HG02678 (cell line): ENCODE results near the gene AJAP1.
"Not testable (repeated sequence)": the region's sequence is repeated elsewhere in the genome, so short reads cannot be mapped to it uniquely, and the experiment has no call there.

Experiments used
- ATAC-seq: cut with Tn5 transposase; IDR thresholded peaks from one replicate; pipeline ENCODE4 v1.9.1; 2021; ENCODE audit warnings: mild to moderate bottlenecking, moderate library complexity; ENCODE audit not compliant: unreplicated experiment

AJAP1 gene

DNA sequence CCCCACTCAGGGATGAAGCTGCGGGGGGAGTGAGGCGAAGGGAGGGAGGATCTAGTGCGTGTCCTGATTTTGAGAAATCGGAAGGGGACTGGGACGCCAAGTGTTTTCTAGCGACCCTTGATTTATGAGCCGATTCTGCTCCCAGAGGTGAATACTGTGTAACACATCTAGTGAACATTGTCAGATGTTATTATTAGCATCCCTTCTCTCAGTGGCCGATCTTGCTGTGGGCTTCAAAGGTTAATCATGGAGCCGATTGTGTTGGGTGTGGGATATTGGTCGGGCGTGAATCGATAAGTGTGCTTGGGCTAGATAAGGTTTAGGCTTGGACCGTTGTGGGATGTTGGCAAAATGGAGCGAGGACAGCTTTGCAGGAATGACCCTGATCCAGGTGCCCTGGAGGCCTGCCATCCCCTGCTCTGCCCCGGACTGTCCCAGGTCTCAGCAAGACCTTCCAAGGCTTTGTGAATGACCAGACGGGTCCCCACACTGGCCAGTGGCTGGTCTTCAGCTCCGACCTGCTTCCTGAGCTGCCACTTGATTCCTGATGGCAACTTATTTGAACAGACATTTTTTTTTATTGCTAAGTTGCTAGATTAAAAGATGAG lies 2.2 kb downstream of the AJAP1 start:
- no peak for ATAC-seq

DNA sequence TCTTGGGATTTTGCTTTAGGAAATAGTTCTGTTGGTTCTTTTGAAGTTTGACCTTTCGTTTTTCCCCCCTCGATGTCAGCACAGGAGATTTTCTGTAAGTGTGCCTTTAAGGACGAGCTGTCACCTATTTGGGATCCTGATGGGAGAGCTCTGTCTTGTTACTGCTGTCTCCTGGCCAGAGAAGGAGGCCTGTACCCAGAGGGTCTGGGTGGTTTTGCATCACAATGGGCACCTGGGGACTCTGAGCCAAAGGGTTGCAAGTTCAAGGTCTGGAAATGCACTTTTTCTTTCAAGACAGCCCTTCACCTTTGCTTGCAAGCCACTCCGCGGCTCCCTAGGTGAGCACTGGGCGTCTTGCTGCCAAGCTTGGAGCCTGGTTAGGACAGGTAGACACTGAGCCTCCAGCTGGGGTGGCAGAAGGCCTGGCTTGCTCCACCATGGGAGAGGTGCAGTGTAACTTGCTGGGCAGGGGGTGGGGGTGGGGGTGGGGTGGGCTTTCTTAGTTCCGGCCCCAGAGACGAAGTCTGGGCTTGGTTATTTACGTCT lies 2.9 kb downstream of the AJAP1 start:
- ATAC-seq = no peak

DNA sequence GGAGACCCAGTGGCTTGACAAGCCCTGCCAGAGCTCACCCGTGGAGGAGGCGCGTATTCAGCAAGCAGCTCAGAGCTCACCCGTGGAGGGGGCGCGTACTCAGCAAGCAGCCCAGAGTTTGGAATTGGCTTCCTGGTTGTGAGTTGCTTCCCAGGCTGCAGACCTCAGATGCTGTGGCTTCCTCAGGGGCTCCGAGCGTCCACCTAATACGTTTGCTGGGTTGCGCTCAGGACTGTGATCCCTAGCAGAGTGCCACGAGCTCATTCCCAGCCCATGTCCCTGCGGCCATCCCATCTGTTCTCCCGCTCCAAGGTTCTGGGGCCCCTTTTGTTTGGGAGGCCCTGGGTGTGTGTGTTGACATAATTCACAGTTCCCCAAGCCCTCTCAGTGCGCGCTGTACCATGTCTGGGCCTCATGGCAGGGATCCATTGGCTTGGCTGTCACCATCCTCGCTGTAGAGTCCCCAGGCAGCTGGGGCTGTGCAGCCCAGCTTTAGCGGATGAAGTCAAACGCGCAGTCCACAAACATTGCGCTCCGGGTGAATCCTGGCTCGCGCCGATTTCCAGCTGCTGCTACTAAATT lies 3.6 kb downstream of the AJAP1 start:
- ATAC-seq = no peak

DNA sequence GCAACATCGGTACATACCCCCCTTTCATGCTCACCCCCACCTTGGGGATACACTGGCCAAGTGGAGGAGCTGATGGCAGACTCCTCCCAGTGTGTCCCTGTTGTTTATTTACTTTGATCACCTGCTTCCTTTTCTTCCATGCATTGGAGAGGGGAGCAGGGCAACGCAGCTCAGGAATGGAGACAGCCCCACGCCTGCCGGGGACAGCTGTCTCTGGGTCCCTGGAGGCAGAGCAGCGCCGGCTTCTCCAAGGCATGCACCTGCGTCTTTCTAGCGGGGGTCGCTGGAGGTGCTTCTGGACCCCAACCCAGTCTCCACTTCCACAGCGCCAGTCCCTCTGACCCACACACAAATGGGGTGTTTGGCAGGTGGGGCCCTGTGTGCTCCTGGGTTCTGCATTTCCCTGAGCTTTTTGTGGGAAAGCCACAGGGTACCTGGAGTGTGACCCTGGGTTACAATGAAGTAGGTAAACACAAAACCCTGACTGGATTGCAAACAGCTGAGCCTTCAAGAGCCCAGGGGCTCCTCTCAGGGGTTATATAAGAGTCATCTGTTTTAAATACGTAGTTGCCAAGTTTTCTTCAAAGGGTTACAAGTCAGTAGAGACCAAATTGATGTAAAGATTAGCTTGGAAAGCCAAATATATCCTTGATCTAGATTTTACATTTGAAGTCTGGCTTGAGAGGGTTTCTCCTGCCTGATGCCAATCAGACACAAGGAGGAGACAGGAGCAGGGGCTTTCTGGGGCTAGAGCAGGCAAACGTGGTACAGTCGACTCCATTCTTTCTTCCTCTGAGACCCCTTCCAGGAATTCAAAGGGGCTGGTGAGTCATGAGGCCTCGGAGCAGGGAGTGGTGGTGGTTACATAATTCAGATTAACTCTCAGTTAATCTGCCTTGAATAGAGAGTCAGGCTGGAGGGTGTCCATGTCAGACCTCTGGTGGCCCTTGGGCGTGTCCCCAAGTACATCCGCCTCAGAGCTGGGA lies 4.5 kb downstream of the AJAP1 start:
- no peak for ATAC-seq

DNA sequence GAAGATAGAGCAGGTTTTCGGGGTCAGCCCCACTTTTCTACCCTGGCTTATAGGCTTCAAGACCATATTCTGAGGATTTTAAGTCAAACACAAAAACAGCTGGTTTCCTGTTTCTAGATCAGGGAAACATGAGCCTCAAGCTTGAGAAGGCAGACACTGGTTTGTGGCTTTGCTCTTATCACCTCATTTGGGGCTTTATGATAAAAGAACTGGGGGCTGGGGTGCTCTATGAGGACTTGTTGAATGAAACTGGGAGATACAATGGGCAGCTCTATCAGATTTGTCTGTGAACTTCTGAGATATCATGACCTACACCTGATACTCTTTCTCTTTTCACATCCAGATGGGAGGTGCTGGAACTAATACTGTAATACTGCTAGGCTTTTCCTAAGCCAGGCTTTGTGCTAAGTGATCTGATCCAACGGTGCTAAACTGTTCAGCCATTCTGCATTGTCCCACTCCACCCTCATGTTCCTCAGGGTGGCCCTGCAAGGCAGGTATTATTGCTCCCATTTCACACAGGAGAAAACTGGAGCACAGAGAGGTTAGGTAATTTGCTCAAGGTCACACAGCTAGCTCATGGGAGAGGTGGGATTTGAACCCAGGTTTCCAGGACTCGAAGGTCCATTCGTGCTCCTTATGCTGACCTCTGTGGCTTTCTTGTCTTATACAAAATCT lies 6.6 kb downstream of the AJAP1 start:
- ATAC-seq = no peak

DNA sequence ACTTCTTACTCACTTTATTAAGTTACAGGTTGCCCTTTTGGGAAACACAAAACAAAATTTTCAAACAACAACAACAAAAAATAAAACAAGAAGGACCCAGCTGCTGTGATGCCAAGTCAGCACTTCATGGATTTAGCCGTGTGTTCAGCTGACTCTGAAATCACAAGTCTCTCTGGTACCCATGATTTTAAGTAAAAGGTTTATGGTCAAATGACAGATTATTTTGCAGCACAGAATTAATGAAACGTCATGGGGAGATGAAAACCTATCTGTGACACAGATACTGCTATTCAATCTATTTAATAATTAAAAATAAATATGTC lies 7.1 kb downstream of the AJAP1 start:
- no peak for ATAC-seq

DNA sequence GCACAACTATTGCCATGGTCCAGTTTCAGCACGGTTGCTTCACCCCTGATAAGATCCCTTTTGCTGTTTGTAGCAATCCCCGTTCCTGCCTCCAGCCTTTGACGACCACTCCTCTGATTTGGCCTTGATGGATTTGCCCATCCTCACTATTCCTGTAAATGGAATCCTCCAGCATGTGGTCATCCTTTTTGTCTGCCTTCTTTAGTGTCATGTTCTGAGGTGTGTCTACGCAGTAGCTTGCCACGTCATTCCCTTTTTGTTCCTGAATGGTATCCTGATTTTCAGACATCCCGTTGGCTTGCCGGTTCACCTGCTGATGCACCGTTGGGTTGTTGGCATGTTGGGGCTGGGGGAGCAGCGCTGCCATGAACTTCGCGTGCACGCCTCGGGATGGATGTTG lies 7.8 kb downstream of the AJAP1 start:
- ATAC-seq = no peak

DNA sequence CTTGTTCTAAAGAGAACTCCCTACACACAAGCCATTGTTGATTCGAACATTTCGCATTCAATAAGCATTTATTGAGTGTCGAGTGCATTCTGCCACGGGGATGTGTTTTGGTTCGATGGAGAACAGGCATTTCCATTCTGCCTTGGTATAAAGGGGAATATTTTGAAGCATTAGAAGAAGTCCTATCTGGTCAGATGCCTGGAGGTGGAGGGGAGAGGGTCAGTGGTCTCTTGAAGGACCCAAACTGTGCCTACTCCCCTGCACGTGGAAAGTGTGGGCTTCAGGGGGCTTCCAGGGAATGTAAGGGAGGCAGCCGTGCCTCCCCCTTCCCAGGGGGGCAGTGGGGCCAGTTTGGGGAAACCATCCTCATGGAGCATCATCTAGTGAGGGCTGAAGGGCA lies 8.3 kb downstream of the AJAP1 start:
- ATAC-seq = no peak

DNA sequence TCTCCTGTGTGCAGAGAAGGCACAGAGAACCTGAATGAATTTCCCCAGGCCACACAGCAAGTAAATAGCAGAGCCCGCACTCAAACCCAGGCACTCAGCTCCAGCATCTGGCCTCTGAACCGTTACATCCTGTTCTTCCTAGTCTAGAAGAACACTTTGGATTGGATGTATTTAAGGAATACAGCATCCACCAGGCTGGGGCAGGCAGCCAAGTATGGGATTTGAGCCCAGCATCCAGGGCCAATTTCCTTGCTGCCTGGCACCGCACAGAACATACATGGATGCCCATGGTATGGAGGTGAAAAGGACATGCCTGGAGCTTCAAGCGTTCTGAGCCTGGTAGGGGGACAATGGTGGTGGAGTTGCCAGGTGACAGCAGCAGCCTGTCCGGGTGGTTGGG lies 9.7 kb downstream of the AJAP1 start:
- ATAC-seq = no peak

DNA sequence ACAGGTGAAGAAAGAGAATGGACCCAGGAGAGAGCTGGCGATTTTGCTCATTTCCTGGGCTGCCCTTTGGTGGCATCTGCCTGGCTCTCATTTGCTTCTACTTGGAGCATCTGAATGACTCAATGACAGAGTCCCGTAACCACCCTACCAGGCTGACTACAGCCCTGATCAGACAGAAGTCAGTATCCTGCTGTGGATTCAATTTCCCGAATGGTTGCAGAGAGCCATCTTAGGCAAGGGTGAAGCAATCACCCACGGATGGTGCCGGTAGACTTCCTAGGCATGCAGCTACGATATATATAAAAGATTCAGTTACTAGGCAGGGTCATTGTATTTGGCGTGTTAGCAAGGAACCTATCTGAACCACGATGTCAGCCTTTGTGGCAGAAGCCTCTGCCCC lies 10.2 kb downstream of the AJAP1 start:
- no peak for ATAC-seq

DNA sequence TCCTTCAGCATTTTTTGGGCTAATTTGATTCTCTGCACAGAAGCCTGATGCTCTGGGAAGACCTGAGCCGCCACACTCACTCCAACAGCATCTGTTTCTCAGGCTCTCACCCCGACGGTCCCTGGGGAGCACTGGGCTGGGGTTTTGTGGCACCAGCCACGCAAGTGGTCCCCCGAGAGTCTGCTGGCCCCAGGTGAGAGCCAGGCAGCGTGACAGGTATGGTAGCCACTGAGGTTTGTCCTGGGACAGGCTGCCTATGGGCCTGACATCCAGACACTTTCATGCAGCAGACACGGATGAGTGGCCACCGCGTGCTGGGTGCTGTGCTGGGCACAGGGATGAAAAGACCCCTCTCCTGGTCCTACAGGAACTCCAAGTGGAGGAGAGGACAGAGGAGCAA lies 11.0 kb downstream of the AJAP1 start:
- ATAC-seq = no peak

DNA sequence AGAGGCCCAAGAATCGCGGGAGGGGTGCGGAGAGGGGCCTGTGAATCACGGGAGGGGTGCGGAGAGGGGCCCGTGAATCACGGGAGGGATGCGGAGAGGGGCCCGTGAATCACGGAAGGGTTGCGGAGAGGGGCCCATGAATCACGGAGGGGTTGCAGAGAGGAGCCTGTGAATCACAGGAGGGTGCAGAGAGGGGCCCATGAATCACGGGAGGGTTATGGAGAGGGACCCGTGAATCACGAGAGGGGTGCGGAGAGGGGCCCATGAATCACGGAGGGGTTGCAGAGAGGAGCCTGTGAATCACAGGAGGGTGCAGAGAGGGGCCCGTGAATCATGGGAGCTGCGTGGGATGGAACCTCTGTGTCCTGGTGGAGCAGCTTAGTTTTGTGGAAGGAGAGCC lies 12.3 kb downstream of the AJAP1 start:
- not testable (repeated sequence) for ATAC-seq

DNA sequence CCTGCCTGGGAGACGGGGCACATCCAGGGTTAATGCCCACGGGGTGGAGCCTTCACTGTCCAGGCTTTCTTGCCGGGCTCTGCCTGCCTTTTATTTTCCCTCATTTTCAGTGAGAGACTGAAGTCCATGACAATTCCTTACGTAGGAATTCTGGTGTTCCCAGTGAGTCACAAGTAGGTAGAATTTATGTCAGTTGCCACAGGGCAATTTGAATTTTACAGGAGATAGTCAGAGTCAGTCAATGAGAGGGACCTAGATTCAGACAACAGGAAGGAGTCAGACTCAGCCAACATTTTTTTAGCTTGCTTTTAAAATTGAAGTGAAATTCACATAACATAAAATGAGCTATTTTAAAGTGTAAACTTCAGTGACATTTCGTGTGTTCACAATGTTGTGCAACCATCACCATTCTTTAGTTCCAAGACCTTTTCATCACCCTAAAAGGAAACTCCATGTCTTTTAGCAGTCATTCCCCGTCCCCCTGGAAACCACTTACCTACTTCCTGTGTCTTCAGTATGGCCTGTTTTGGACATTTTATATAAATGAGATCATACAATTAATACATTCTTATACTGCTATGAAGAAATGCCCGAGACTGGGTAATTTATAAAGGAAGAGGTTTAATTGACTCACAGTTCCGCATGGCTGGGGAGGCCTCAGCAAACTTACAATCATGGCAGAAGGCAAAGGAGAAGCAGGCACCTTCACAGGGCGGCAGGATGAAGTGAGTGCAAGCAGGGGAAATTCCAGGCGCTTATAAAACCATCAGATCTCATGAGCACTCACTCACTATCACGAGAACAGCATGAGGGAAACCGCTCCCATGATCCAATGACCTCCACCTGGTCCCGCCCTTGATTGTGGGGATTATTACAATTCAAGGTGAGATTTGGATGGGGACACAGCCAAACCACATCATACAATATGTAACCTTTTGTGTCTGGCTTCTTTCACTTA lies 14.6 kb downstream of the AJAP1 start:
- ATAC-seq = no peak

DNA sequence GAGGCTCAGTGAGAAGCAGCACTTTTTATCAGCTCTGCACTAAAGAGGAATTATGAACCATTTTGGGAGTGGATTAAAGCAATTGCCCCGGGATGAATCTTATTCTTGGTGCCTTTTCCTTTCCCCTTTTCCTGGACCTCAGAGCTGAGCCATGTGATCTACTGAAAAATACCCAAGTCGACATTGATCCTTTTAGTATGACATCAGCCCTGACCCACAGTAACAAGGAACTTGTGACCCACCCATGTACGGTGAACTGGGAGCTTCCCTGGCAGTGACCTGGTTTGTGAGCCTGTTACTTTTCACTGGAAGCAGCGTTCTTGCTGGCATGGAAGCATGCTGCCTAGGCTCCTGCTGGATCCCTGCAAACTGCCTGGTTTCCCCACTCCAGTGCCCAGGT lies 15.9 kb downstream of the AJAP1 start:
- ATAC-seq = no peak

DNA sequence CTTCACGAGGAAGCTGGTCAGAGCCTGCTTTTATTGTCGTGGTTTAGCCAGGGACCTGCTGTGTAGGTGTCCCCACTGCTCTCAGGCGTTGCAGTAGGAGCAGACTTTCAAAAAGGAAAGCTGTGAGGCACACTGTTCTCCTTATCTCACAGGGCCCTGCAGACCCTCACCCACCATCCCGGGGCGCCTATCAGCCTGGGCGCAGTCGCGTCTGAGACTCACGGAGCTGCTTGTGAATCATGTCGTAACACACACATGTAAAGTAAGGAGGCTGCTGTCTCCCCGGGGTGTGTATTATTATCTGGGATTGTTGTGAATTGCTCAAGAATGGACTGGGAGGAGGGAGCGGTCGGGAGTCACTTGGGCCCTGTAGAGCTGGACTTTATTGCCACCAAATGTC lies 17.4 kb downstream of the AJAP1 start:
- no peak for ATAC-seq

DNA sequence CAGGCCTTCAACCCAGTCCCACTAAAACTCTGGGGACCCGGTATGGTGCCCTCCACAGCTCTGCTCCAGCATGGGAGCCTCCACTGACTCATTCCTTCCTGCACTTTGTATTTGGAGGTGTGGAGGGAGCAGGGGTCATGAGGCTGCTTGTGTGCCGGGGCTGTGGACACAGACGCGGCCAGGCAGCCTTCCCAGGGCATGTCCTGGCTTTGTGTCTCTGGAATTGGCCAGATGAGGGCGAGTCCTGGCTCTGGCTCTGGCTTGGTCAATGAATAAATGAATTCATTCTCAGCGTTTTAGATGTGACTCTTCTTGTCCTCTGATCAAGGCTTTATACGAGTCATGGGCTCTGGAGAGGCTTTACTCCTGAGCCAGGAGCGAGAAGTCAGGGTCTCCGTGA lies 19.1 kb downstream of the AJAP1 start:
- ATAC-seq = no peak

DNA sequence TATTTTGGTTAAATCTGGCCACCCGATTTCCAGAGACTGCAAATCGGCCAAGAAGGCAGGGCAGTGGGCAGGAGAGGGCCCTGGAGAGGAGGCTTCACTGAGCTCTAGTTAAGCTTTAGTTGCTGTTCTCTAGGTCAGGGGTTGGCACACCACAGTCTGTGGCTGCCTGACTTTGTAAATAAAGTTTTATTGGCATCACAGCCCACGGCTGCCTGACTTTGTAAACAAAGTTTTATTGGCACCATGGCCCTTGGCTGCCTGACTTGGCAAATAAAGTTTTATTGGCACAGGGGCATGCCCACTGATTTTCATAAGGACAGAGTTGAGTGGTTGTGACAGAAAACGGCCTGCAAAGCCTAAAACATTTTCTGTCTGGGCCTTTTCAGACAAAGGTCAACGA lies 19.7 kb downstream of the AJAP1 start:
- ATAC-seq = no peak

DNA sequence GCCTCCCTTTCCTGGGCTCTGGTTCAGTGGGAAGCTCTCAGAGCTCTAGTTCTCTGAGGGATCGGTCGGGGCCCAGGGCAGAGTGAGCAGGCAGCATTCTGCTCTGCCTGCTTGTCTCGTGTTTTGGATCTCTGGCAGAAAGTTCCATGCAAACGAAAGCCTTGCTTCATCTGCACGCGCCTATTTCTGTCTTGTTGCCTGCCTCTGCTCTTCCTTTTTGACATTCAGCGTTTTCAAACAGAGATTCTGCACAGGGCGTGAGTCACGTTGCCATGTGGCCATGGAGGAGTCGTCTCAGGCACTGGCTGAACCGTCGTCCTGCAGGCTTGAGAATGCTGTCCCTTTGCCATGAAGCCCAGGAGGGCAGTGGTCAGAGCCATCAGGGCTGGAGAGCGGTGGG lies 20.3 kb downstream of the AJAP1 start:
- no peak for ATAC-seq

DNA sequence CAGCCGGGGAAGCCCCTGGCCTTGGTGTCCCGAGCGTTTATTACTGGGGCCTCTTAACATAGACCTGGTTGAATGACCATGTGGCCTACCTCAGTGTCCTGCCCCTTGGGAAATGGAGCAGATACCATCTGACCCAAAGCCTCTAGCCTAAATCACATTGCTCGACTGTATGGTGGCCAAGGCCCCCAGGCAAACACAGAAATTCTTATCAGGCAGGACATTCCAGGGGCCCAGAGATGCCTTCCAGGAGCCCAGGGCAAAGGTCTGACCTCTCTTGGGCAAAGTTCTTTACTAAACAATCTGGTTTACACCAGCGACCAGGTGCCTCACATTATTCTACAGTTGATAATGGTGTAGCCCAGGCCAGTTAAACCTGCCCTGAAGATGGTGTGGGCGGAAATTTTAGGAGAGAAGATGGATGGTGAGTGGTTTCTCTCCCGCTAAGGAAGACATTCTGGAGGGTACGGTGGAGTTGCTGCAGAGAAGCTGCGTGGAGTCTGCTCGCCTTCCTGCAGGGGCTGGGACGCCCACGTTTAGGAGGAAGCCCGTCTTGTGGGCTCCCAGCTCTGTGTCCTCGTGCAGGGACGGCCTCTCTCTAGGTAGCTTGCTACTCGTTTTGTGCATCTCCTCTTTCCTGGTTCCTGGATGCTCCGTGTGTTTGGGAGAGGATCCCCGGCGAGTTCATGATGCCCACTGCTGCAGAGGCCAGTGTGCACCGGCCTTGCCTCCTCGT lies 21.2 kb downstream of the AJAP1 start:
- ATAC-seq = no peak

DNA sequence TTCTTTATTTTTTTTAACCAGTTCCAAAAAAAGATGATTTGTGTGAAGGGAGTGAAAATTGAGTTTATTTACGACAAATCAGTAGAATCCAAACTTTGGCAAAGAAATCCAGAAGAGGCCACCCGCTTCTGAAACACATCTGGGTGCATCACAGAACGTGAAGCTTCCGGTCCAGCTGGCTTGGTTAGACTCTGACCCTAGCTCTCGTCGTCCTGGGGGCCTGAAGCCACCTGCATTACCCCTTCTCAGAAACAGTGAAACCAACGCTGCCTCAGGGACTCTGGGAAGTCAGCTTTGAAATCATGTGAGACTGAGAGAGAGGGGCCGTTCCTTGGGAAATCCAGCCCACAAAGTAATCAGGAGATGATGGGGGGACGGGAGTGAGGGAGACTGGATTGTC lies 21.8 kb downstream of the AJAP1 start:
- ATAC-seq = no peak
